ENCODE data around the gene PNPLA8. TPM values are rescaled to one million over a fixed set of nuclear protein-coding genes. Genes with fewer than 3 reads are reported as not detected.
A peak's percentile ranks its signal among the peaks of the same experiment; 100 is the strongest.
"Not testable (repeated sequence)": the region's sequence is repeated elsewhere in the genome, so short reads cannot be mapped to it uniquely, and the experiment has no call there.

Gene PNPLA8
- polyA plus RNA-seq, 1 donor = 24.1 TPM

- Histone ChIP-seq H3K4me1 (ENCODE audit: control insufficient read depth, insufficient read depth, low read length) (no peaks in the 10 kb centered on the region), H3K9me3 (ENCODE audit: control insufficient read depth, low read depth, low read length) (no peaks in the 10 kb centered on the region), H3K36me3 (ENCODE audit: control insufficient read depth, insufficient read depth, low read length) (peaks cover 10% of the 10 kb centered on the region), H3K27me3 (ENCODE audit: control insufficient read depth, insufficient read depth, low read length) (no peaks in the 10 kb centered on the region), H3K27ac (ENCODE audit: low read length) (no peak overlapping the region), H3K4me3 (ENCODE audit: low read length) (no peak overlapping the region)
- 100% methylated on average over 1 of the region's 2 CpGs for WGBS (ENCODE audit: insufficient coverage, low lambda C conversion rate)
- no peak for DNase-seq
Measured at GRCh38 chr7:108479751-108480150, 46.2 kb downstream of the PNPLA8 start.

- Histone ChIP-seq H3K36me3 (ENCODE audit: control insufficient read depth, insufficient read depth, low read length) (peaks cover 10% of the 10 kb centered on the region), H3K4me1 (ENCODE audit: control insufficient read depth, insufficient read depth, low read length) (no peaks in the 10 kb centered on the region), H3K4me3 (ENCODE audit: low read length) (no peak overlapping the region), H3K27ac (ENCODE audit: low read length) (no peak overlapping the region), H3K27me3 (ENCODE audit: control insufficient read depth, insufficient read depth, low read length) (no peaks in the 10 kb centered on the region), H3K9me3 (ENCODE audit: control insufficient read depth, low read depth, low read length) (no peaks in the 10 kb centered on the region)
- DNase-seq = no peak
- no CpG with 5 or more reads among the region's 5 CpGs for WGBS (ENCODE audit: insufficient coverage, low lambda C conversion rate)
Measured at GRCh38 chr7:108479118-108479517, 46.8 kb downstream of the PNPLA8 start.

- WGBS (ENCODE audit: insufficient coverage, low lambda C conversion rate) = no CpG with 5 or more reads among the region's 4 CpGs
- no peak for DNase-seq
- H3K27me3 ChIP-seq (ENCODE audit: control insufficient read depth, insufficient read depth, low read length) = no peaks in the 10 kb centered on the region
- H3K4me1 ChIP-seq (ENCODE audit: control insufficient read depth, insufficient read depth, low read length) = no peaks in the 10 kb centered on the region
- no peaks in the 10 kb centered on the region for H3K9me3 ChIP-seq (ENCODE audit: control insufficient read depth, low read depth, low read length)
- H3K27ac ChIP-seq (ENCODE audit: low read length) = no peak overlapping the region
- H3K4me3 ChIP-seq (ENCODE audit: low read length) = no peak overlapping the region
- no peaks in the 10 kb centered on the region for H3K36me3 ChIP-seq (ENCODE audit: control insufficient read depth, insufficient read depth, low read length)
Measured at GRCh38 chr7:108468246-108468645, 57.7 kb downstream of the PNPLA8 start.

GRCh38 chr7:108467391-108467790, 58.5 kb downstream of the PNPLA8 start:
- no CpG with 5 or more reads among the region's 2 CpGs for WGBS (ENCODE audit: insufficient coverage, low lambda C conversion rate)
- Histone ChIP-seq H3K4me1 (ENCODE audit: control insufficient read depth, insufficient read depth, low read length) (no peaks in the 10 kb centered on the region), H3K4me3 (ENCODE audit: low read length) (no peak overlapping the region), H3K27ac (ENCODE audit: low read length) (no peak overlapping the region), H3K27me3 (ENCODE audit: control insufficient read depth, insufficient read depth, low read length) (no peaks in the 10 kb centered on the region), H3K36me3 (ENCODE audit: control insufficient read depth, insufficient read depth, low read length) (no peaks in the 10 kb centered on the region), H3K9me3 (ENCODE audit: control insufficient read depth, low read depth, low read length) (no peaks in the 10 kb centered on the region)
- DNase-seq = no peak

GRCh38 chr7:108466322-108466721, 59.6 kb downstream of the PNPLA8 start:
- H3K27ac ChIP-seq (ENCODE audit: low read length); H3K27me3 ChIP-seq (ENCODE audit: control insufficient read depth, insufficient read depth, low read length); H3K4me3 ChIP-seq (ENCODE audit: low read length); DNase-seq; H3K36me3 ChIP-seq (ENCODE audit: control insufficient read depth, insufficient read depth, low read length); H3K4me1 ChIP-seq (ENCODE audit: control insufficient read depth, insufficient read depth, low read length); H3K9me3 ChIP-seq (ENCODE audit: control insufficient read depth, low read depth, low read length): not testable (repeated sequence)
- 83% methylated on average over 1 of the region's 2 CpGs for WGBS (ENCODE audit: insufficient coverage, low lambda C conversion rate)

GRCh38 chr7:108464743-108465142, 61.2 kb downstream of the PNPLA8 start:
- Histone ChIP-seq H3K36me3 (ENCODE audit: control insufficient read depth, insufficient read depth, low read length) (no peaks in the 10 kb centered on the region), H3K4me3 (ENCODE audit: low read length) (no peak overlapping the region), H3K9me3 (ENCODE audit: control insufficient read depth, low read depth, low read length) (no peaks in the 10 kb centered on the region), H3K27ac (ENCODE audit: low read length) (no peak overlapping the region), H3K27me3 (ENCODE audit: control insufficient read depth, insufficient read depth, low read length) (no peaks in the 10 kb centered on the region), H3K4me1 (ENCODE audit: control insufficient read depth, insufficient read depth, low read length) (no peaks in the 10 kb centered on the region)
- WGBS (ENCODE audit: insufficient coverage, low lambda C conversion rate) = 100% methylated on average over 1 of the region's 2 CpGs
- DNase-seq = no peak

- Histone ChIP-seq H3K4me1 (ENCODE audit: control insufficient read depth, insufficient read depth, low read length) (no peaks in the 10 kb centered on the region), H3K27ac (ENCODE audit: low read length) (no peak overlapping the region), H3K36me3 (ENCODE audit: control insufficient read depth, insufficient read depth, low read length) (no peaks in the 10 kb centered on the region), H3K27me3 (ENCODE audit: control insufficient read depth, insufficient read depth, low read length) (peaks cover under 1% of the 10 kb centered on the region), H3K4me3 (ENCODE audit: low read length) (no peak overlapping the region), H3K9me3 (ENCODE audit: control insufficient read depth, low read depth, low read length) (no peaks in the 10 kb centered on the region)
- DNase-seq = no peak
- WGBS (ENCODE audit: insufficient coverage, low lambda C conversion rate) = no CpG with 5 or more reads among the region's 2 CpGs
Measured at GRCh38 chr7:108463613-108464012, 62.3 kb downstream of the PNPLA8 start.

- H3K4me3 ChIP-seq (ENCODE audit: low read length) = no peak overlapping the region
- no peaks in the 10 kb centered on the region for H3K4me1 ChIP-seq (ENCODE audit: control insufficient read depth, insufficient read depth, low read length)
- no peak for DNase-seq
- H3K36me3 ChIP-seq (ENCODE audit: control insufficient read depth, insufficient read depth, low read length) = no peaks in the 10 kb centered on the region
- WGBS (ENCODE audit: insufficient coverage, low lambda C conversion rate) = no CpG with 5 or more reads among the region's 3 CpGs
- H3K27me3 ChIP-seq (ENCODE audit: control insufficient read depth, insufficient read depth, low read length) = peaks cover 15% of the 10 kb centered on the region
- no peaks in the 10 kb centered on the region for H3K9me3 ChIP-seq (ENCODE audit: control insufficient read depth, low read depth, low read length)
- no peak overlapping the region for H3K27ac ChIP-seq (ENCODE audit: low read length)
Measured at GRCh38 chr7:108461840-108462239, 64.1 kb downstream of the PNPLA8 start.

GRCh38 chr7:108460964-108461363, 65.0 kb downstream of the PNPLA8 start:
- H3K36me3 ChIP-seq (ENCODE audit: control insufficient read depth, insufficient read depth, low read length) = no peaks in the 10 kb centered on the region

GRCh38 chr7:108459922-108460551, 65.9 kb downstream of the PNPLA8 start:
- H3K9me3 ChIP-seq (ENCODE audit: control insufficient read depth, low read depth, low read length) = peaks cover 4% of the 10 kb centered on the region
- 86% methylated on average over 1 of the region's 3 CpGs for whole genome bisulfite sequencing (ENCODE audit: insufficient coverage, low lambda C conversion rate)
- peak in 1 of 2 donors; percentile 41 for DNase-seq
- no peaks in the 10 kb centered on the region for H3K4me1 ChIP-seq (ENCODE audit: control insufficient read depth, insufficient read depth, low read length)
- H3K4me3 ChIP-seq (ENCODE audit: low read length) = no peak overlapping the region
- H3K36me3 ChIP-seq (ENCODE audit: control insufficient read depth, insufficient read depth, low read length) = no peaks in the 10 kb centered on the region
- no peak overlapping the region for H3K27ac ChIP-seq (ENCODE audit: low read length)
- peaks cover 25% of the 10 kb centered on the region for H3K27me3 ChIP-seq (ENCODE audit: control insufficient read depth, insufficient read depth, low read length)

More at GRCh38 chr7:108460964-108461363, 65.0 kb downstream of the PNPLA8 start:
- Histone ChIP-seq H3K4me1 (ENCODE audit: control insufficient read depth, insufficient read depth, low read length) (no peaks in the 10 kb centered on the region), H3K27ac (ENCODE audit: low read length) (no peak overlapping the region), H3K4me3 (ENCODE audit: low read length) (no peak overlapping the region), H3K27me3 (ENCODE audit: control insufficient read depth, insufficient read depth, low read length) (peaks cover 19% of the 10 kb centered on the region), H3K9me3 (ENCODE audit: control insufficient read depth, low read depth, low read length) (peaks cover under 1% of the 10 kb centered on the region)
- no peak for DNase-seq
- WGBS (ENCODE audit: insufficient coverage, low lambda C conversion rate) = no CpG with 5 or more reads among the region's 1 CpG

GRCh38 chr7:108457871-108458270, 68.1 kb downstream of the PNPLA8 start:
- Histone ChIP-seq H3K4me3 (ENCODE audit: low read length) (no peak overlapping the region), H3K27me3 (ENCODE audit: control insufficient read depth, insufficient read depth, low read length) (peaks cover 29% of the 10 kb centered on the region), H3K9me3 (ENCODE audit: control insufficient read depth, low read depth, low read length) (peaks cover 4% of the 10 kb centered on the region), H3K27ac (ENCODE audit: low read length) (no peak overlapping the region), H3K4me1 (ENCODE audit: control insufficient read depth, insufficient read depth, low read length) (no peaks in the 10 kb centered on the region), H3K36me3 (ENCODE audit: control insufficient read depth, insufficient read depth, low read length) (no peaks in the 10 kb centered on the region)
- DNase-seq = no peak
